Neural progenitor cell (in vitro differentiated cells): ENCODE measurements around the gene SF3B5.
"Not testable (repeated sequence)": the region's sequence is repeated elsewhere in the genome, so short reads cannot be mapped to it uniquely, and the experiment has no call there.

Source experiments
- EZH2 ChIP-seq: fragments of 200-600 bp; sonication (generic); IDR thresholded peaks from 2 replicates; pipeline ENCODE4 v1.6.1; 2017; ENCODE audit warnings: antibody characterized with exemption, mild to moderate bottlenecking, moderate library complexity
- TF ChIP-seq, protein P1 (sequence below): fragments of 200-600 bp; sonication (generic); IDR thresholded peaks from 2 replicates; pipeline ENCODE4 v1.5.1; 2017; ENCODE audit warnings: antibody characterized with exemption, mild to moderate bottlenecking

DNA sequence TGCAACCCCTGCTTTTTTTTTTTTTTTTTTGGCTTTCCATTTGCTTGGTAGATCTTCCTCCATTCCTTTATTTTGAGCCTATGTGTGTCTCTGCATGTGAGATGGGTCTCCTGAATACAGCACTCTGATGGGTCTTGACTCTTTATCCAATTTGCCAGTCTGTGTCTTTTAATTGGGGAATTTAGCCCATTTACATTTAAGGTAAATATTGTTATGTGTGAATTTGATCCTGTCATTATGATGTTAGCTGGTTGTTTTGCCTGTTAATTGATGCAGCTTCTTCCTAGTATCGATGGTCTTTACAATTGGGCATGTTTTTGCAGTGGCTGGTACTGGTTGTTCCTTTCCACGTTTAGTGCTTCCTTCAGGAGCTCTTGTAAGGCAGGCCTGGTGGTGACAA lies 50.4 kb downstream of the SF3B5 start:
- TF ChIP-seq, protein P1, sequence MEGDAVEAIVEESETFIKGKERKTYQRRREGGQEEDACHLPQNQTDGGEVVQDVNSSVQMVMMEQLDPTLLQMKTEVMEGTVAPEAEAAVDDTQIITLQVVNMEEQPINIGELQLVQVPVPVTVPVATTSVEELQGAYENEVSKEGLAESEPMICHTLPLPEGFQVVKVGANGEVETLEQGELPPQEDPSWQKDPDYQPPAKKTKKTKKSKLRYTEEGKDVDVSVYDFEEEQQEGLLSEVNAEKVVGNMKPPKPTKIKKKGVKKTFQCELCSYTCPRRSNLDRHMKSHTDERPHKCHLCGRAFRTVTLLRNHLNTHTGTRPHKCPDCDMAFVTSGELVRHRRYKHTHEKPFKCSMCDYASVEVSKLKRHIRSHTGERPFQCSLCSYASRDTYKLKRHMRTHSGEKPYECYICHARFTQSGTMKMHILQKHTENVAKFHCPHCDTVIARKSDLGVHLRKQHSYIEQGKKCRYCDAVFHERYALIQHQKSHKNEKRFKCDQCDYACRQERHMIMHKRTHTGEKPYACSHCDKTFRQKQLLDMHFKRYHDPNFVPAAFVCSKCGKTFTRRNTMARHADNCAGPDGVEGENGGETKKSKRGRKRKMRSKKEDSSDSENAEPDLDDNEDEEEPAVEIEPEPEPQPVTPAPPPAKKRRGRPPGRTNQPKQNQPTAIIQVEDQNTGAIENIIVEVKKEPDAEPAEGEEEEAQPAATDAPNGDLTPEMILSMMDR: not testable (repeated sequence)
- TF ChIP-seq EZH2: not testable (repeated sequence)
